Measurements from ENCODE around the gene SPATS2. TPM values are rescaled to one million over a fixed set of nuclear protein-coding genes. Genes with fewer than 3 reads are reported as not detected.

The SPATS2 gene
- total RNA-seq, 1 experiment from 2014 or later = 56.3 TPM

- in situ Hi-C loops (cut with HindIII; ENCODE audit: low pct_unique_long_range_greater_than_20kb, low sequenced_read_pairs) (loop anchor here (25.0 kb wide), 1 partner anchor 154 kb away; no protein-coding TSS in a partner anchor), intact Hi-C loops (cut with micrococcal nuclease; ENCODE audit: unreplicated experiment) (loop anchor here (1.0 kb wide), 1 partner anchor 156 kb away; no protein-coding TSS in a partner anchor)
- no peak overlapping the region for H3K4me3 ChIP-seq (ENCODE audit: low read depth in 2 of 2, low read length in 2 of 2)
- BruUV-seq (replicated peaks) = no TSS peak
- H3K27ac ChIP-seq (ENCODE audit: low read length) = no peak overlapping the region
- TF ChIP-seq CTCF (IDR thresholded peaks at IDR 0.05) (peak; percentile 89), SIN3A (IDR thresholded peaks at IDR 0.05; ENCODE audit: borderline replicate concordance, insufficient read depth, low read depth, low read length) (no peak)
- no peak for DNase-seq (ENCODE audit: low read depth, low spot score)
- no peaks in the 10 kb centered on the region for H3K27me3 ChIP-seq (ENCODE audit: control insufficient read depth, insufficient read depth, low read length)
- no peaks in the 10 kb centered on the region for H3K9me3 ChIP-seq (ENCODE audit: control insufficient read depth, insufficient read depth, low read depth, low read length)
- ChIA-PET CTCF (interaction anchor here (0.5 to 3.1 kb wide), 17 partner anchors 8 to 352 kb away, joined by 3 to 92 read pairs (median 6); partner anchors contain the start of genes C1QL4 and SPATS2), POLR2A (interaction anchor here (0.6 to 0.7 kb wide), 6 partner anchors 27 to 1126 kb away, joined by 3 to 9 read pairs (median 5); no protein-coding TSS in a partner anchor)
- H3K36me3 ChIP-seq (ENCODE audit: control insufficient read depth, insufficient read depth, low read length) = no peaks in the 10 kb centered on the region
- peak; percentile 95 for ATAC-seq
- peaks cover 5% of the 10 kb centered on the region for H3K4me1 ChIP-seq (ENCODE audit: control insufficient read depth, insufficient read depth, low read length)
These were observed 8.7 kb upstream of the SPATS2 start for GRCh38 chr12:49358483-49359141.

DNA sequence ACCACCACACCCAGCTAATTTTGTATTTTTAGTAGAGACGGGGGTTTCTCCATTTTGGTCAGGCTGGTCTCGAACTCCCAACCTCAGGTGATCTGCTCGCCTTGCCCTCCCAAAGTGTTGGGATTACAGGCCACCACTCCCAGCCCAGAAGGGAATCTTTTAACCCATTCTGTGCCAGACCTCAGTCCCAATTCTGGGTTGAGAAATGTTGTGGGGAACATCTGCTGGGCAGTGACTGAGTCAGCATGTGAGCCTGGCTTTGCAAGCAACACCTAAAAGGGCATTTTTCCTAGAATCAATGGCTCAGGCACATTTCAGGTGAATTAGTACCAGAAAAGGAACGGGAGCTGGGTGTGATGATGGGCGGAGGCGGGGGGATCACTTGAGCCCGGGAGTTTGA is 7.6 kb upstream of the SPATS2 start:
- H3K4me1 ChIP-seq (ENCODE audit: control insufficient read depth, insufficient read depth, low read length) = peaks cover 5% of the 10 kb centered on the region
- H3K27me3 ChIP-seq (ENCODE audit: control insufficient read depth, insufficient read depth, low read length) = no peaks in the 10 kb centered on the region
- H3K36me3 ChIP-seq (ENCODE audit: control insufficient read depth, insufficient read depth, low read length) = no peaks in the 10 kb centered on the region
- ChIA-PET POLR2A (no interaction called here), CTCF (interaction anchor here (0.6 to 3.0 kb wide), 6 partner anchors 10 to 197 kb away, joined by 3 to 92 read pairs (median 10); no protein-coding TSS in a partner anchor)
- ATAC-seq (no peak), DNase-seq (ENCODE audit: low read depth, low spot score) (no peak)
- no TSS peak for BruUV-seq (replicated peaks)
- in situ Hi-C loops (cut with HindIII; ENCODE audit: low pct_unique_long_range_greater_than_20kb, low sequenced_read_pairs) = loop anchor here (25.0 kb wide), 1 partner anchor 153 kb away; no protein-coding TSS in a partner anchor
- no peaks in the 10 kb centered on the region for H3K9me3 ChIP-seq (ENCODE audit: control insufficient read depth, insufficient read depth, low read depth, low read length)
- no peak overlapping the region for H3K4me3 ChIP-seq (ENCODE audit: low read depth in 2 of 2, low read length in 2 of 2)
- intact Hi-C loops (cut with micrococcal nuclease; ENCODE audit: unreplicated experiment) = no loop called here
- H3K27ac ChIP-seq (ENCODE audit: low read length) = no peak overlapping the region
- TF ChIP-seq, protein P1, sequence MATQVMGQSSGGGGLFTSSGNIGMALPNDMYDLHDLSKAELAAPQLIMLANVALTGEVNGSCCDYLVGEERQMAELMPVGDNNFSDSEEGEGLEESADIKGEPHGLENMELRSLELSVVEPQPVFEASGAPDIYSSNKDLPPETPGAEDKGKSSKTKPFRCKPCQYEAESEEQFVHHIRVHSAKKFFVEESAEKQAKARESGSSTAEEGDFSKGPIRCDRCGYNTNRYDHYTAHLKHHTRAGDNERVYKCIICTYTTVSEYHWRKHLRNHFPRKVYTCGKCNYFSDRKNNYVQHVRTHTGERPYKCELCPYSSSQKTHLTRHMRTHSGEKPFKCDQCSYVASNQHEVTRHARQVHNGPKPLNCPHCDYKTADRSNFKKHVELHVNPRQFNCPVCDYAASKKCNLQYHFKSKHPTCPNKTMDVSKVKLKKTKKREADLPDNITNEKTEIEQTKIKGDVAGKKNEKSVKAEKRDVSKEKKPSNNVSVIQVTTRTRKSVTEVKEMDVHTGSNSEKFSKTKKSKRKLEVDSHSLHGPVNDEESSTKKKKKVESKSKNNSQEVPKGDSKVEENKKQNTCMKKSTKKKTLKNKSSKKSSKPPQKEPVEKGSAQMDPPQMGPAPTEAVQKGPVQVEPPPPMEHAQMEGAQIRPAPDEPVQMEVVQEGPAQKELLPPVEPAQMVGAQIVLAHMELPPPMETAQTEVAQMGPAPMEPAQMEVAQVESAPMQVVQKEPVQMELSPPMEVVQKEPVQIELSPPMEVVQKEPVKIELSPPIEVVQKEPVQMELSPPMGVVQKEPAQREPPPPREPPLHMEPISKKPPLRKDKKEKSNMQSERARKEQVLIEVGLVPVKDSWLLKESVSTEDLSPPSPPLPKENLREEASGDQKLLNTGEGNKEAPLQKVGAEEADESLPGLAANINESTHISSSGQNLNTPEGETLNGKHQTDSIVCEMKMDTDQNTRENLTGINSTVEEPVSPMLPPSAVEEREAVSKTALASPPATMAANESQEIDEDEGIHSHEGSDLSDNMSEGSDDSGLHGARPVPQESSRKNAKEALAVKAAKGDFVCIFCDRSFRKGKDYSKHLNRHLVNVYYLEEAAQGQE (IDR thresholded peaks at IDR 0.05; ENCODE audit: insufficient read depth in 1 of 2, low read depth in 2 of 2, low read length in 1 of 2) = no peak
- TF ChIP-seq SIN3A (IDR thresholded peaks at IDR 0.05; ENCODE audit: borderline replicate concordance, insufficient read depth, low read depth, low read length) (no peak), POLR2AphosphoS5 (IDR thresholded peaks at IDR 0.05; ENCODE audit: low read depth, low read length) (no peak), TCF7L2 (IDR thresholded peaks at IDR 0.05; ENCODE audit: low read depth, low read length) (no peak), CTCF (IDR thresholded peaks at IDR 0.05) (no peak)

All from Panc1 (cell line).